Upper lobe of left lung (tissue), 4 donors: ENCODE results near the gene TMPRSS9.

Experiments used
- CTCF ChIP-seq, 6 experiments: fragments of 450-650 bp in 4 of 6; fragments of 200-600 bp in 2 of 6; sonication (generic) in 2 of 6; IDR thresholded peaks; one replicate each; pipeline ENCODE4 v1.5.1; 2016 to 2019; ENCODE audit warnings: antibody characterized with exemption in 6 of 6
- POLR2A ChIP-seq, 4 donors: fragments of 450-650 bp; IDR thresholded peaks; one replicate each; pipeline ENCODE4 v1.5.1; 2016 to 2017; ENCODE audit warnings: antibody characterized with exemption in 4 of 4, mild to moderate bottlenecking in 2 of 4
- POLR2AphosphoS5 ChIP-seq, 2 donors: sonication (generic); formaldehyde crosslinking; IDR thresholded peaks; one replicate each; pipeline ENCODE4 v1.5.1; 2017; ENCODE audit warnings: antibody characterized with exemption in 2 of 2

DNA sequence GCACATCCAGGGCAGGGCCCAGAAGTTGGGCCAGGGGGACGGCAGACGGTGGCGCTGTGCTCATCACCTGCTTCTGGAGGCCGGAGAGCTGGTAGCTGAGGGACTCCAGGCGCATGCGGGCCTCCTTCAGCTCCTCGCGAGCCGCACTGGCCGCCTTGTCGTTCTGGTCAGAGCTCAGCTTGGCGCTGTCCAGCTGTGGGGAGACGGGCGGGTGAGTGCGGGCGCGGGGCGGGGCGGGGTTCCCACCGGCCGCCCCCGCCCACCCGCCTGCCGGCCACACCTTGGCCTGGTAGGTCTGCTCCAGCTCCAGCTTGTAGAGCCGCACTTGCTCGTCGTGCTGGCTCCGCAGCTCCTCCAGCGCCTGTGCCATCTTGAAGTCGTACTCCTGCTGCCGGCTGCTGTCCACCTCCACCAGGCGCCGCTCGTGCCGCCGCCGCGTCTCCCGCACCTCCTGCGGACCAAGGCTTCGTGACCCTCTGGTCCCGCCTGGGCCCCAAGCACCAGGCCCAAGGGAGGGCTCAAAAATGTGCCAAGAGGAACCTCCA is 74.7 kb downstream of the TMPRSS9 start:
- TF ChIP-seq POLR2A (IDR thresholded peaks at IDR 0.05): no peak
- no peak for TF ChIP-seq POLR2AphosphoS5 (IDR thresholded peaks at IDR 0.05)
- TF ChIP-seq CTCF (IDR thresholded peaks at IDR 0.05): no peak
